Stimulated activated CD8-positive, alpha-beta memory T cell treated with anti-CD3 and anti-CD28 coated beads, Interleukin-7, amount 100 ng/mL, for 1 hour (primary cell): ENCODE results near the gene CCNL2.

Experiments used
- DNase-seq, 2 donors: peaks; one replicate each; pipeline ENCODE4 v3.0.0-alpha.2; 2020; ENCODE audit warnings: low read depth in 2 of 2

Gene CCNL2

DNA sequence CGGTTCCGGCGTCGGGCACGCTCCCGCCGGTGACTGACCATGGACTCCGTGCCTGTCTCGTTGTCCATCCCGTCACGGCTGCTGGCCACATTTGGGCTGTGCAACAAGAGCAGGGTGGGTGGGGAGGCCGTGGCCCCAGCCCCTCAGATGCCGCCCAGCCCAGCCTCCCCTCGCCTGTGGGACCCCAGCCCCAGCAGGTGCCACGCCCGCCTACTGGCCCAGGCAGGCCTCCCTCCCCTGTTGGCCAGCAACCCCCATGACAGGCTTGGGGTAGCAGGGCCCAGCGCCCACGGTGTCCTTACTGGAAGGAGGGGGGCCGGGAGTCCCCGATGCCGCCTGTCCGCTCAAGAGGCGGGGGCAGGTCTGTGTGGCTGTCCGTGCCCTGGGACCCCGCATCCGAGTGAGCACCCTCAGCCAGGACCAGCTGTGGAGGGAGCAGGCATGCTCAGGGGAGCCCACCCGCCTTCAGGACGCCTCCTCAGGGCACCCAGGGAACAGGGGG is 57.0 kb downstream of the CCNL2 start:
- DNase-seq: no peak

DNA sequence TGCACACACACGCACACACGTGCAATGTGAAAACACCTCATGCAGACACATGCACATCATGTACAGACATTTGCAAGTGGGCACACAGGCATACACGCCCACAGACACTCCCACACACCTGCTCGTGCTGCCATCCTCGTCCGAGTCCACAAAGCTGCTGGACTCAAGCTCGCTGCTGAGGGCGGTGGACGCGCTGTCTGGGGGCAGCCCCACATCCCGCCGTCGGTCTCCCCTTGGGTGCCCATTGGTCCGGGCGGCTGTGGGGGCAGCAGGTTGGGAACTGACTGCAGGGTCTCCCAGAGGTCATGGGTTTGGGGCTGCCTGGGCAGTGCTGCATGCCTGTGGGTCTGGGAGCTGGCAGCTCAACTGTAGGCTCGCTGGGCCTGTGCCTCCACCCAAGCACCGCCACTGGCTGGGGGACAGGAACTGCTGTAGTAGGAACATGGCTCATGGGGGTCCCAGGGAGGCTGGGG is 57.5 kb downstream of the CCNL2 start:
- no peak for DNase-seq

DNA sequence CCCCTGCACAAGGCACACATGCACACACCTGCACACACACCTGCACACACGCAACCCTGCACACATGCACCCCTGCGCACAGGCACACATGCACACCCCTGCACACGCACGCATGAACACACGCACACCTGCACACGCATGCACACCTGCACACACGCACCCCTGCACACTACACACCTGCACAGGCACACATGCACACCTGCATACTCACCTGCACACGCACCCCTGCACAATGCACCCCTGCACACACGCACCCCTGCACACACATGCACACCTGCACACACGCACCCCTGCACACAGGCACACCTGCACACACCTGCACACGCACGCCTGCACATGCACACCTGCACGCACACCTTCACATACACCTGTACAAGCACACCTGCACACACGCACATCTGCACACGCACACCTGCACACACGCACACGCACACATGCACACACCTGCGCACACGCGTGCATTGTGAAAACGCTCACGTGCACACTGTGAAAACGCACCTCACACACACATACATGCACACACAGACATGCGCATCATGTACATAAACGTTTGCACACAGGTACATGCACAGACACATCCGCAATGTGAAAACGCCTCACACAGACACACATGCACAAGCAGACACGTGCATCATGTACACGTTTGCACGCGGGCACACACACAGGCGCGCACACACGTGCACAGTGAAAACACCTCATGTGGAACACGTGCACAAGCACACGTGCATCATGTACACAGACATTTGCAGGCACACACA is 58.2 kb downstream of the CCNL2 start:
- DNase-seq: no peak

DNA sequence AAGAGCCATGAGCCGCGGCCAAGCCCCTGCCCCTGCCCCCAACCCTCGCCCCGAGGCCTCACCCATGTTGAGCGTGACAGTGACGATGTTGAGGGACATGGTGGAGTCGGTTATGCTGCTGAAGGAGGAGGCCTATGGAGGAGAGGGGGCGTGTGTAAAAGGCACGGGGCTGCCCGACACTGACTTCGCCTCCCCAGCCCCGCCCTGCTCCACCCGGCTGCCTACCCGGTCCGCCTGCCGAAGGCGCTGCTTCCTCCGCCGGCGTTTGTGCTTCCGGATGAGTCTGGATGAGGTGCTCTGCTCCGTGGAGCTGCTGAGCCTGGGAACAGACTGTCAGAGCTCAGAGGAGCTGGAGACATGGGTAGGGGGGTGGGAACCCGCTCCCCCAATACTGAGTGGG is 59.0 kb downstream of the CCNL2 start:
- no peak for DNase-seq

- DNase-seq: no peak
Measured at GRCh38 chr1:1338278-1338677, 60.9 kb downstream of the CCNL2 start.

DNA sequence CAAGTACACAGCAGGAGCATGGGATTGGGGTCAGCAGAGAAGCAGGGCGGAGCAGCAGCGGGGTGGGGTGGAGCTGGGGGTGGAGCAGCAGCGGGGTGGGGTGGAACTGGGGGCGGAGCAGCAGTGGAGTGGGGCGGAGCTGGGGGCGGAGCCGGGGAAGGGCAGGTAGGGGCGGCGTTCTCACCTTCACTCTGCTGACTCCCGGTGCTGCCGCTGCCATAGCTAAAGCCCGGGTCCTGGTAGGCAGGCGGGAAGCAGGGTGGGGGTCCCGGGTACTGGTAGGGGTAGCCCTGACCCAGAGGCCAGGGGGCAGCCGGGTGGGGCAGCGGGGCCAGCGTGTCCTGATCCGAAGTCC is 61.4 kb downstream of the CCNL2 start:
- DNase-seq: no peak

DNA sequence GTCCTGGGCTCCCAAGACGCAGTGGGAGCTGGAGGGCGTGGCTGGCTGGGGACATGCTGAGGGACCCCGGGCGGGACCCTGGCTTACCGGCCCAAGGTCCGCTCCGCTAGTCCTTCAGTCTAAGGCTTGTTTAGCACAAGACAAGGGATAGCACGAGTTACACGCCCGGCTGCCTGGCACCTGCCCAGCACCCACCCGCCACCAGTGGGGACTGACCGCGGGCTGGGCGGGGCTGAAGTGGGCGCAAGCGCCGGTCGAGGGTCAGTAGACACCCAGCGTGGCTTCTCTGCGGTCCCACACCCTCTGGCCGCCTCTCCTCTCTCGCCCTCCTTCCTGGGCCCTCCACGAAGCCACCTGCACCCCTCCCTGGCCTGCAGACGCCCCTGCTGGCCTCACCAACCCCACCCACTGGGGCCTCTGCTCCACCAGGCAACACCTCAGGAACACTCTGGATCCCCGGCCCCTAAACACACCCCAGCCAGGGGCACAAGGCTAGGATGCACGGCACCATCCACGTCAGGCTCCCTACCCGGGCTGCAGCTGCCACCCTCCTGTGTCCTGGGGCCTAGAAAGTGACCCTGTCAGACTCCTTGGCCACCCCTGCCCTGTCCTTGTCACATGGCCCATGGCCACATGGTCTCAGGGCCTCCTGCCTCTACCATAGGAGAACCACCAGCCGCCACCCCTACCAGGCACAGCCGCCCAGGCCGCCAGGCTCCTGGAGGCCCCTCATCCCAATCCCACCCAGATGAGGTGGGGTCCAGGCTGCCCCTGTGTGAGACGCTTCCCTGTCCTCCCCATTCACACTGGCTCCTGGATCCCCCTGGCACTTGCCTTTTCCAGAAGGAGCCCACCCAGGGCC is 62.0 kb downstream of the CCNL2 start:
- no peak for DNase-seq

- DNase-seq: no peak
Measured at GRCh38 chr1:1336446-1336845, 62.7 kb downstream of the CCNL2 start.

GRCh38 chr1:1335792-1336248 is 63.3 kb downstream of the CCNL2 start:
- no peak for DNase-seq
